Measurements from ENCODE around the gene SMCO2. TPM values are rescaled to one million over a fixed set of nuclear protein-coding genes. Genes with fewer than 3 reads are reported as not detected.

SMCO2 gene
- total and polyA plus RNA-seq, 9 of the 15 experiments (the other 6 are each of a cell fraction or from before 2014, with no cell fraction given) = not detected

- POLR2A ChIA-PET = no interaction called here
- DNase-seq (ENCODE audit: extremely low read depth in 1 of 4, low spot score in 3 of 4) (no peak), ATAC-seq (no peak), FAIRE-seq (no peak)
- H4K20me1 ChIP-seq (replicated peaks; ENCODE audit: control insufficient read depth, insufficient read depth, low read length) = no peaks in the 10 kb centered on the region; the same call in 1 of the 2 replicates
- CTCF ChIA-PET (ENCODE audit: low intra/inter-chr PET ratio) = no interaction called here
- H3K9me3 ChIP-seq (replicated peaks; ENCODE audit: control insufficient read depth, insufficient read depth, low read depth, low read length) = no peaks in the 10 kb centered on the region
- no peak overlapping the region for H3K27ac ChIP-seq (ENCODE audit: extremely low read depth, low read depth, low read length)
- H3K4me3 ChIP-seq = no peak overlapping the region
- H3K9me1 ChIP-seq (ENCODE audit: control insufficient read depth, insufficient read depth, low read length) = no peaks in the 10 kb centered on the region
- TF ChIP-seq PYGO2 (tag; IDR thresholded peaks at IDR 0.05) (no peak), PHF21A (IDR thresholded peaks at IDR 0.05; ENCODE audit: borderline replicate concordance, low read depth) (no peak), PHF8 (IDR thresholded peaks at IDR 0.05; ENCODE audit: borderline replicate concordance, low read length) (no peak), FOXJ2 (tag; IDR thresholded peaks at IDR 0.05) (no peak), NFE2L1 (tag; IDR thresholded peaks at IDR 0.05; ENCODE audit: borderline replicate concordance, low read depth) (no peak), SETDB1 (IDR thresholded peaks at IDR 0.05; ENCODE audit: low read length) (no peak), HDAC8 (tag; IDR thresholded peaks at IDR 0.05) (no peak), SLC30A9 (CRISPR knock-in tag; IDR thresholded peaks at IDR 0.05) (no peak), JUN (IDR thresholded peaks at IDR 0.05; ENCODE audit: borderline replicate concordance, low read depth, low read length) (no peak), JUN (CRISPR knock-in tag; IDR thresholded peaks at IDR 0.05; ENCODE audit: borderline replicate concordance) (no peak), ZNF699 (CRISPR knock-in tag; IDR thresholded peaks at IDR 0.05; ENCODE audit: insufficient replicate concordance) (no peak), ZNF311 (CRISPR knock-in tag; IDR thresholded peaks at IDR 0.05) (no peak), PTRF (tag; IDR thresholded peaks at IDR 0.05) (no peak), ZBTB26 (CRISPR knock-in tag; IDR thresholded peaks at IDR 0.05) (no peak), SUPT5H (IDR thresholded peaks at IDR 0.05) (no peak), KHSRP (IDR thresholded peaks at IDR 0.05) (no peak), ZC3H11A (IDR thresholded peaks at IDR 0.05; ENCODE audit: low read depth, low read length) (no peak), ZNF140 (CRISPR knock-in tag; IDR thresholded peaks at IDR 0.05) (no peak)
- no peaks in the 10 kb centered on the region for H3K36me3 ChIP-seq (ENCODE audit: control insufficient read depth, insufficient read depth, low read length)
- intact Hi-C loops (cut with micrococcal nuclease) (loop anchor here (10.0 kb wide), 1 partner anchor 127 kb away; no protein-coding TSS in a partner anchor), in situ Hi-C loops (cut with MboI) (loop anchor here (5.0 kb wide), 1 partner anchor 209 kb away; no protein-coding TSS in a partner anchor)
- H3K27me3 ChIP-seq (ENCODE audit: control insufficient read depth in 2 of 2, insufficient read depth in 2 of 2, low read length in 2 of 2) = no peaks in the 10 kb centered on the region
- no TSS peak for BruUV-seq (replicated peaks)
- H2AFZ ChIP-seq (ENCODE audit: low read depth, low read length) = no peak overlapping the region
- H3K4me2 ChIP-seq (ENCODE audit: insufficient read depth, low read length) = no peak overlapping the region
- no peak overlapping the region for H3K9ac ChIP-seq (ENCODE audit: insufficient read depth in 1 of 2, low read depth in 2 of 2, low read length in 2 of 2)
- H3K4me1 ChIP-seq (replicated peaks in 1 of 2; ENCODE audit: control insufficient read depth in 2 of 2, insufficient read depth in 2 of 2, low read length in 2 of 2) = no peaks in the 10 kb centered on the region
- WGBS (ENCODE audit: insufficient coverage, low coverage, missing lambda C conversion rate) = 3% methylated on average over 2 of the region's 2 CpGs
- no peaks in the 10 kb centered on the region for H3K79me2 ChIP-seq (ENCODE audit: control insufficient read depth, insufficient read depth, low read length)
Measured at GRCh38 chr12:27437839-27438238, 8.7 kb upstream of the SMCO2 start.

Measured in K562 (cell line).